ENCODE results near the gene GAS2L3. TPM values are rescaled to one million over a fixed set of nuclear protein-coding genes. Genes with fewer than 3 reads are reported as not detected.
"Not testable (repeated sequence)": the region's sequence is repeated elsewhere in the genome, so short reads cannot be mapped to it uniquely, and the experiment has no call there.

Gene GAS2L3
- total and polyA plus RNA-seq, 7 donors: 0.26 to 1.8 (median 0.61) TPM

DNA sequence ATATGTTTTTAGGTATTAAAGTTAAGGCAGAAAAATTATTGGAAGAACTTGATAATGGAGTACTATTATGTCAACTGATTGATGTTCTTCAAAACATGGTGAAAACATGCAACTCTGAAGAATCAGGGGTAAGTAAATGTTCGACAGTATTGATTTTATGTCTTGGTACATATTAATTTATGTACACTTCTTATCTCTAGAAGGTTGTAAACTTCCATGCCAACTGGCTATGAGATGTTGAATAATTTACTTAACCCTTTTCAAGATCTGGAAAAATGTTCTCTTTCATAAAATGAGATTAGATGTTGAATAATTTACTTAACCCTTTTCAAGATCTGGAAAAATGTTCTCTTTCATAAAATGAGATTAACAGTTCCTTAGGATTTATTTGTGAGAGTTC is 28.1 kb downstream of the GAS2L3 start:
- H3K27ac ChIP-seq: no peak overlapping the region
- no peaks in the 10 kb centered on the region for H3K27me3 ChIP-seq (ENCODE audit: insufficient read depth in 3 of 3, low read length in 2 of 3)
- no peaks in the 10 kb centered on the region for H3K36me3 ChIP-seq (ENCODE audit: insufficient read depth in 1 of 2, low read depth in 1 of 2)
- TF ChIP-seq, protein P1, sequence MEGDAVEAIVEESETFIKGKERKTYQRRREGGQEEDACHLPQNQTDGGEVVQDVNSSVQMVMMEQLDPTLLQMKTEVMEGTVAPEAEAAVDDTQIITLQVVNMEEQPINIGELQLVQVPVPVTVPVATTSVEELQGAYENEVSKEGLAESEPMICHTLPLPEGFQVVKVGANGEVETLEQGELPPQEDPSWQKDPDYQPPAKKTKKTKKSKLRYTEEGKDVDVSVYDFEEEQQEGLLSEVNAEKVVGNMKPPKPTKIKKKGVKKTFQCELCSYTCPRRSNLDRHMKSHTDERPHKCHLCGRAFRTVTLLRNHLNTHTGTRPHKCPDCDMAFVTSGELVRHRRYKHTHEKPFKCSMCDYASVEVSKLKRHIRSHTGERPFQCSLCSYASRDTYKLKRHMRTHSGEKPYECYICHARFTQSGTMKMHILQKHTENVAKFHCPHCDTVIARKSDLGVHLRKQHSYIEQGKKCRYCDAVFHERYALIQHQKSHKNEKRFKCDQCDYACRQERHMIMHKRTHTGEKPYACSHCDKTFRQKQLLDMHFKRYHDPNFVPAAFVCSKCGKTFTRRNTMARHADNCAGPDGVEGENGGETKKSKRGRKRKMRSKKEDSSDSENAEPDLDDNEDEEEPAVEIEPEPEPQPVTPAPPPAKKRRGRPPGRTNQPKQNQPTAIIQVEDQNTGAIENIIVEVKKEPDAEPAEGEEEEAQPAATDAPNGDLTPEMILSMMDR (IDR thresholded peaks at IDR 0.05): no peak
- no peaks in the 10 kb centered on the region for H3K9me3 ChIP-seq
- ATAC-seq: no peak
- no peak for DNase-seq
- 84 to 85% (median 85%) methylated on average over 1 of the region's 1 CpG for WGBS, 3 donors
- no peaks in the 10 kb centered on the region for H3K4me1 ChIP-seq
- no peak overlapping the region for H3K4me3 ChIP-seq
- intact Hi-C loops (cut with DNase I): no loop called here

- H3K4me3 ChIP-seq; ATAC-seq; H3K4me1 ChIP-seq; intact Hi-C loops (cut with DNase I); H3K36me3 ChIP-seq (ENCODE audit: insufficient read depth in 1 of 2, low read depth in 1 of 2); DNase-seq; H3K9me3 ChIP-seq; H3K27me3 ChIP-seq (ENCODE audit: insufficient read depth in 3 of 3, low read length in 2 of 3); H3K27ac ChIP-seq: not testable (repeated sequence)
- WGBS, 3 donors: 75 to 81% (median 76%) methylated on average over 1 of the region's 1 CpG
Measured at GRCh38 chr12:100602997-100603396, 29.5 kb downstream of the GAS2L3 start.

- 84 to 91% (median 91%) methylated on average over 1 of the region's 1 CpG for WGBS, 3 donors
- TF ChIP-seq, protein P1 (IDR thresholded peaks at IDR 0.05): no peak
- Histone ChIP-seq H3K4me3 (no peak overlapping the region), H3K36me3 (ENCODE audit: insufficient read depth in 1 of 2, low read depth in 1 of 2) (no peaks in the 10 kb centered on the region), H3K4me1 (no peaks in the 10 kb centered on the region), H3K27ac (no peak overlapping the region), H3K9me3 (no peaks in the 10 kb centered on the region), H3K27me3 (ENCODE audit: insufficient read depth in 3 of 3, low read length in 2 of 3) (no peaks in the 10 kb centered on the region)
- intact Hi-C loops (cut with DNase I): no loop called here
- no peak for DNase-seq
- no peak for ATAC-seq
Measured at GRCh38 chr12:100608776-100609175, 35.3 kb downstream of the GAS2L3 start.

DNA sequence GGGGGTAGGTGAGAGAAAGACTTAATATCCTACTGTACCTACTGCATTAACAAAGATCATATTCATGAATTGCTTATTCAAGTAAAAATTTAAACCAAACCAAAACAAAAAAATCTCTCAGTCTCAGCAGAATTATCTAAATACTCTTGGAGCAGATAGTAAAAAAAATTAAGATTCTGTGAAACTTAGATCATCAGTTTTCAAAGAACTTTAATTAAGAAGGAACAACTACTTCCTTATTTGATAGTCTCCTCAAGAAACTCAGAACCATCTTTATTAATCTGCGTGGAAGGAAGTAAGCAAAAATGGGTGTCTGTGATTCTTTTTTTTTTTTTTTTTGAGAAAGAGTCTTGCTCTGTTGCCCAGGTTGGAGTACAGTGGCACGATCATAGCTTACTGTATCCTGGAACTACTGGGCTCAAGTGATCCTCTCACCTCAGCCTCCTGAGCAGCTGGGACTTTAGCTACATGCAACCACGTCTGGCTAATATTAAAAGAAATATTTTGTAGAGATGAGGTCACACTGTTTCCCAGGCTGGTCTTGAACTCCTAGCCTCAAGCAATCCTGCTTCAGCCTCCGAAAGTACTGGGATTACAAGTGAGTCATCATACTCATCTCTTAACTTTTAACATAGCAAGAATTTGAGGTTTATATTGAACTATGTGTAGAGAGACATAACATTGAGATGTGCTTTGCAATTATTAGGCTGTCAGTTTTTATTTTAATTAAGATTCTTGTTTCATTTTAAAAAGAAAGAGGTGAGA is 37.4 kb downstream of the GAS2L3 start:
- TF ChIP-seq, protein P1 (IDR thresholded peaks at IDR 0.05): no peak
- Histone ChIP-seq H3K36me3 (ENCODE audit: insufficient read depth in 1 of 2, low read depth in 1 of 2) (no peaks in the 10 kb centered on the region), H3K4me3 (no peak overlapping the region), H3K9me3 (no peaks in the 10 kb centered on the region), H3K27ac (no peak overlapping the region), H3K4me1 (no peaks in the 10 kb centered on the region), H3K27me3 (ENCODE audit: insufficient read depth in 3 of 3, low read length in 2 of 3) (no peaks in the 10 kb centered on the region)
- ATAC-seq (no peak), DNase-seq (no peak)
- WGBS, 3 donors: 84 to 87% (median 85%) methylated on average over 4 of the region's 4 CpGs
- intact Hi-C loops (cut with DNase I): no loop called here

GRCh38 chr12:100612606-100613005 is 39.1 kb downstream of the GAS2L3 start:
- Histone ChIP-seq H3K27me3 (ENCODE audit: insufficient read depth in 3 of 3, low read length in 2 of 3) (no peaks in the 10 kb centered on the region), H3K4me1 (no peaks in the 10 kb centered on the region), H3K27ac (no peak overlapping the region), H3K4me3 (no peak overlapping the region), H3K9me3 (no peaks in the 10 kb centered on the region), H3K36me3 (ENCODE audit: insufficient read depth in 1 of 2, low read depth in 1 of 2) (no peaks in the 10 kb centered on the region)
- 97 to 99% (median 97%) methylated on average over 3 of the region's 3 CpGs for WGBS, 3 donors
- TF ChIP-seq, protein P1 (IDR thresholded peaks at IDR 0.05): no peak
- intact Hi-C loops (cut with DNase I): no loop called here
- no peak for ATAC-seq
- no peak for DNase-seq

Measured in psoas muscle (tissue), 8 donors.